Stimulated activated naive B cell treated with anti-CD40 and anti-IgM and Interleukin-4, amounts not matched to agents 10 μg/mL and 1 μg/mL and 100 μg/mL, for 72 hours (primary cell): Measurements from ENCODE around the gene ACTG2.

Source experiments
- ATAC-seq, 2 donors: fragments of 150-1000 bp; cut with Tn5 transposase; replicated peaks; 2 replicates each; pipeline ENCODE4 v1.10.0; 2021; ENCODE audit warnings: moderate library complexity in 1 of 2
- DNase-seq: peaks from one replicate; pipeline ENCODE4 v3.0.0; 2021
- H3K27ac Mint-ChIP-seq: one replicate; pipeline ENCODE4 v1.8.0; 2022; ENCODE audit warnings: mild to moderate bottlenecking, mixed read lengths
- H3K27me3 Mint-ChIP-seq, 2 donors: one replicate each; pipeline ENCODE4 v1.8.0; 2022; ENCODE audit warnings: mixed read lengths in 2 of 2
- H3K36me3 Mint-ChIP-seq, 2 donors: one replicate each; pipeline ENCODE4 v1.8.0; 2022; ENCODE audit warnings: mixed read lengths in 2 of 2, mild to moderate bottlenecking in 1 of 2
- H3K4me1 Mint-ChIP-seq, 2 donors: one replicate each; pipeline ENCODE4 v1.8.0; 2022; ENCODE audit warnings: mixed read lengths in 2 of 2, mild to moderate bottlenecking in 1 of 2
- H3K4me3 Mint-ChIP-seq, 2 donors: one replicate each; pipeline ENCODE4 v1.8.0; 2022; ENCODE audit warnings: mild to moderate bottlenecking in 2 of 2, mixed read lengths in 2 of 2, moderate library complexity in 1 of 2
- H3K9me3 Mint-ChIP-seq, 2 donors: one replicate each; pipeline ENCODE4 v1.8.0; 2022; ENCODE audit warnings: mixed read lengths in 2 of 2, mild to moderate bottlenecking in 1 of 2

ACTG2 gene

GRCh38 chr2:73968357-73968937 lies 75.6 kb downstream of the ACTG2 start:
- no peak for DNase-seq
- peaks cover 42 to 57% of the 10 kb centered on the region in 2 donors for H3K4me1 Mint-ChIP-seq
- ATAC-seq: no peak
- no peaks in the 10 kb centered on the region for H3K27me3 Mint-ChIP-seq
- no peak overlapping the region for H3K27ac Mint-ChIP-seq
- peaks cover 0 to 2% of the 10 kb centered on the region in 2 donors for H3K36me3 Mint-ChIP-seq
- no peaks in the 10 kb centered on the region for H3K9me3 Mint-ChIP-seq
- no peak overlapping the region for H3K4me3 Mint-ChIP-seq

- no peak overlapping the region for H3K4me3 Mint-ChIP-seq
- ATAC-seq: no peak
- H3K27me3 Mint-ChIP-seq: no peaks in the 10 kb centered on the region
- no peak for DNase-seq
- H3K36me3 Mint-ChIP-seq: peaks cover 0 to 2% of the 10 kb centered on the region in 2 donors
- no peak overlapping the region for H3K27ac Mint-ChIP-seq
- no peaks in the 10 kb centered on the region for H3K9me3 Mint-ChIP-seq
- peaks cover 37 to 52% of the 10 kb centered on the region in 2 donors for H3K4me1 Mint-ChIP-seq
Measured at GRCh38 chr2:73969356-73969755, 76.5 kb downstream of the ACTG2 start.
